Activated CD4-positive, alpha-beta T cell treated with anti-CD3 and anti-CD28 coated beads for 36 hours (primary cell): ENCODE data around the gene CAV1. TPM values are rescaled to one million over a fixed set of nuclear protein-coding genes. Genes with fewer than 3 reads are reported as not detected.

Experiments
- ATAC-seq: fragments of 200-7000 bp; cut with Tn5 transposase; one replicate; pipeline ENCODE4 v1.10.0; 2021; ENCODE audit warnings: mild to moderate bottlenecking, moderate library complexity
- CTCF ChIA-PET: fragments of 350-600 bp; sonication (Branson Sonifier 250); formaldehyde crosslinking; loops from one replicate; lab custom pipeline; 2021; ENCODE audit warnings: antibody characterized with exemption; lab: Charles Lee
- POLR2A ChIA-PET: fragments of 350-600 bp; sonication (Branson Sonifier 250); formaldehyde crosslinking; loops from one replicate; lab custom pipeline; 2021; ENCODE audit warnings: antibody characterized with exemption, inconsistent platforms; lab: Charles Lee
- DNase-seq: peaks from one replicate; pipeline ENCODE4 v3.0.0-alpha.2; 2020
- H3K27ac Mint-ChIP-seq: one replicate; pipeline ENCODE4 v1.8.0; 2021; ENCODE audit warnings: mixed read lengths
- H3K27me3 Mint-ChIP-seq: one replicate; pipeline ENCODE4 v1.8.0; 2021; ENCODE audit warnings: mixed read lengths
- H3K36me3 Mint-ChIP-seq: one replicate; pipeline ENCODE4 v1.8.0; 2021; ENCODE audit warnings: low read depth, mixed read lengths
- H3K4me1 Mint-ChIP-seq: one replicate; pipeline ENCODE4 v1.8.0; 2021; ENCODE audit warnings: mixed read lengths
- H3K4me3 Mint-ChIP-seq: one replicate; pipeline ENCODE4 v1.8.0; 2021; ENCODE audit warnings: mild to moderate bottlenecking, moderate library complexity, mixed read lengths
- H3K9me3 Mint-ChIP-seq: one replicate; pipeline ENCODE4 v1.8.0; 2021; ENCODE audit warnings: low read depth, mixed read lengths
- intact Hi-C, 2 experiments: fragments of 100-400 bp; cut with DNase I in 1 of 2; cut with micrococcal nuclease in 1 of 2; formaldehyde crosslinking; loops; one replicate each; pipeline versions ENCODE4 v1.14.2 to v1.15.1; 2022 to 2024; cut with DNase I, micrococcal nuclease
- total RNA-seq, 2 experiments: library from RNA; stranded (reverse); gene quantifications; one replicate each; pipeline ENCODE4 v1.2.3, GENCODE V29; 2021

Gene CAV1
- total RNA-seq, 2 experiments from 2014 or later, result 0.25 TPM

- CTCF ChIA-PET, result interaction anchor here (0.6 to 2.1 kb wide), 12 partner anchors 9 to 784 kb away, joined by 3 to 12 read pairs (median 3); no protein-coding TSS in a partner anchor
- ATAC-seq, result peak; percentile 27
- peak; percentile 50 for DNase-seq
- intact Hi-C loops, result loop anchor here in 1 of 2 experiments (1.0 to 5.0 kb wide), 2 partner anchors 62 to 352 kb away; no protein-coding TSS in a partner anchor
- no peak overlapping the region for H3K27ac Mint-ChIP-seq
- POLR2A ChIA-PET, result interaction anchor here (0.6 to 0.9 kb wide), 2 partner anchors 48 to 105 kb away, joined by 3 read pairs; no protein-coding TSS in a partner anchor
- H3K9me3 Mint-ChIP-seq, result no peaks in the 10 kb centered on the region
- peaks cover 20% of the 10 kb centered on the region for H3K4me1 Mint-ChIP-seq
- H3K36me3 Mint-ChIP-seq, result no peaks in the 10 kb centered on the region
- H3K27me3 Mint-ChIP-seq, result peaks cover 59% of the 10 kb centered on the region
- H3K4me3 Mint-ChIP-seq, result peak overlapping the region; percentile 71
Measured at GRCh38 chr7:116525298-116525912, 569 bp downstream of the CAV1 start.

DNA sequence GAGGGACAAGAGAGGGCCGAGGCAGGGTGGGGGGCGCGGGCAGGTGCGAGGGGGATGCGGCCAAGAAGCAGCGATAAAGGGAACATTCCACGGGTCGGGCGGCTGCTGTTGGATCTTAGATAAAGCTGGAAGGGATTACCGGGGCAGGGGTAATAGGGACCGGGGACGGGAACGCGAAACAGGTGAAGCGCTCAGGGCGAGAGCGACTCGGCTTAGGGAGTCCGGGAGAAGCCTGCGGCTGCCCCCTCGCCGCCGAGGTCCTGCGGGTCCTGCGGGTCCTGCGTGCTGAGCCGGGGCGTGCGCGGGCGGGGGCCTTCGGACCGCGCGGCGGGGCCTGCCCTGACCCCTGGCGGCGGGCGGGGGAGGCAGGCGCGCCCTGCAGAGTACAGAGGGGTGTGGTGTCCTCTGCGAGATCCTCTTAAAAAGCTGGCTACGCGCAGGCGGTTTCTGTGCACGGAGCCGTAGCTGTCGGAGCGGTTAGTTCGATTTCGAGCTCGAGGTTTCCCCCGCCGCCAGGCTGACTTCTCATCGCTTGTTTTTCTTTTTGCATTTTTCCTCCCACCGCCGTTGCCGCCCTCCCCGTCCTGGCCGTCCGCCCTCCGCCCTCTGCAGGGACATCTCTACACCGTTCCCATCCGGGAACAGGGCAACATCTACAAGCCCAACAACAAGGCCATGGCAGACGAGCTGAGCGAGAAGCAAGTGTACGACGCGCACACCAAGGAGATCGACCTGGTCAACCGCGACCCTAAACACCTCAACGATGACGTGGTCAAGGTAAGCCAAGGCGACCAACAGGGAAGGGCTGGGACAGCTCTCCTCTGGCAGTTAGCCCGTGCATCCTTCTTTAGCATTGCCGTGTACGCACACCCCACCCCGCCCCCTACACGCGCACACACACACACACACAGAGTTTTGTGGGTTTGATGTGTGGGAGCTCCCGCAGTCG, 1.4 kb downstream of the CAV1 start:
- H3K27ac Mint-ChIP-seq, result no peak overlapping the region
- DNase-seq, result peak; percentile 80
- intact Hi-C loops, result loop anchor here (1.0 to 5.0 kb wide), 8 partner anchors 26 to 353 kb away; no protein-coding TSS in a partner anchor
- no peaks in the 10 kb centered on the region for H3K36me3 Mint-ChIP-seq
- ChIA-PET POLR2A (interaction anchor here (0.6 to 0.9 kb wide), 2 partner anchors 47 to 105 kb away, joined by 3 read pairs; no protein-coding TSS in a partner anchor), CTCF (interaction anchor here (0.5 to 2.1 kb wide), 27 partner anchors 9 to 785 kb away, joined by 3 to 12 read pairs (median 3); partner anchors contain the start of gene CAV2)
- peak overlapping the region; percentile 71 for H3K4me3 Mint-ChIP-seq
- peak; percentile 96 for ATAC-seq
- H3K27me3 Mint-ChIP-seq, result peaks cover 59% of the 10 kb centered on the region
- no peaks in the 10 kb centered on the region for H3K9me3 Mint-ChIP-seq
- H3K4me1 Mint-ChIP-seq, result peaks cover 20% of the 10 kb centered on the region

GRCh38 chr7:116526897-116527296, 2.1 kb downstream of the CAV1 start:
- no peaks in the 10 kb centered on the region for H3K36me3 Mint-ChIP-seq
- ChIA-PET POLR2A (no interaction called here), CTCF (interaction anchor here (0.8 to 2.1 kb wide), 15 partner anchors 19 to 346 kb away, joined by 3 to 12 read pairs (median 4); partner anchors contain the start of gene CAV2)
- intact Hi-C loops, result loop anchor here (1.0 to 5.0 kb wide), 7 partner anchors 27 to 354 kb away; no protein-coding TSS in a partner anchor
- H3K4me1 Mint-ChIP-seq, result peaks cover 20% of the 10 kb centered on the region
- peaks cover 57% of the 10 kb centered on the region for H3K27me3 Mint-ChIP-seq
- ATAC-seq (no peak), DNase-seq (no peak)
- peak overlapping the region; percentile 71 for H3K4me3 Mint-ChIP-seq
- H3K9me3 Mint-ChIP-seq, result no peaks in the 10 kb centered on the region
- no peak overlapping the region for H3K27ac Mint-ChIP-seq

DNA sequence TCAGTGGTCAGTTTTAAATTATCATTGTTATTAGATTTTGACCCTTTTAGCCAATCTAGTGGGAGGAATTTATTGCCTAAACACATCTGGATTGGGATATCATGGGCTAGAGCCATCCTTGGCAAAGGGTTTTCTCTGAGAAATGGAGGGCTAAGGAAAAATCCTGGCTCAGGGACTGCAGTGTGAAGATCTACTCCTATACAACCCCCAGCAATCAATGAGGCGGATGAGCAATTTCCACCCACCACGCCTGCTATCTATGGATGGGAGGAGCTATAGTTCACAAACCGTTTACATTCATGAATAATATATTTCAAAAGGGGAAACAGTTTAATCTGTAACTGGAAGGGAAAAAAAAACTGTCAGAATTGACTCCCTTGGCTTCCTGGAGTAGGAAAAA, 2.7 kb downstream of the CAV1 start:
- ChIA-PET POLR2A (no interaction called here), CTCF (interaction anchor here (0.7 to 1.7 kb wide), 4 partner anchors 16 to 291 kb away, joined by 3 to 4 read pairs (median 3); no protein-coding TSS in a partner anchor)
- no peak for ATAC-seq
- Mint-ChIP-seq H3K27ac (no peak overlapping the region), H3K27me3 (peaks cover 55% of the 10 kb centered on the region), H3K4me1 (peaks cover 20% of the 10 kb centered on the region), H3K9me3 (no peaks in the 10 kb centered on the region), H3K4me3 (no peak overlapping the region), H3K36me3 (no peaks in the 10 kb centered on the region)
- intact Hi-C loops, result loop anchor here (2.0 to 5.0 kb wide), 3 partner anchors 60 to 355 kb away; no protein-coding TSS in a partner anchor
- DNase-seq, result no peak

DNA sequence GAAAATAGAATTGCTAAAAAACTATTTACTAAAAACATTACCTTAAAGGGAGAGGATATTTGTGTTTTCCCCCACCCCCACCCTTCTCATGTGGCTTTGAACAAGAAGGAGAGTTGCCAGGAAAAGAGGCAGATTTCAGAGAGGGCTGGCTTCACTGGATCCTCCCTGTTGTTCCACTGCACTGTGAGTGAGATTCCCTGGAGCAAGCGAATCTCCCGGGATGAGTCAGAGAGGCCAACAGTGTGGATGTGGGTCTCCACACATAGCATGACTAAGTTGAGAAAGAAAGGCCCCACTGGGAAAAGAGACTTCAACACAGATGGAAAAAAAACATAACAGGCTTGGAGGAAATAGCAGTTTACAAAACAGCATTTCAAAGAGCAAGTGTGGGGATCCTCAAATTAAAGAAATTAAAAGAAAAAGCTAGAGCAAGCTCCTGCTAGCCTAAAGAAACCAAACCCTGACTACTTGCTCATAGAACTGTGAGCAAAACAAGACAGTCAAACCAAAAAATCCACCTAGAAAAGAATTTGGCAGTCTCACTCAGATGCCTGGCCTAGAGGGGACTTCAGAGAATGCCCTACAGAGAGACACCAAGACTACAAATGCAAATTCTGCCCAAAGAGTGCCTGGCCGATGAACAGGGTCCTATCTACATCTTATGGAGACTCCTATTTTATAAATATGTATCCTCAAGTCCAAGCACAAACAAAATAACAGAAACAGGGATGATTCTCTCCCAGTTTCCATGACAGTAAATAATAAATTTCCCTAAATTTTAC, 3.4 kb downstream of the CAV1 start:
- POLR2A ChIA-PET, result no interaction called here
- no peak for DNase-seq
- Mint-ChIP-seq H3K36me3 (no peaks in the 10 kb centered on the region), H3K9me3 (no peaks in the 10 kb centered on the region), H3K27ac (no peak overlapping the region), H3K4me3 (no peak overlapping the region), H3K4me1 (peaks cover 20% of the 10 kb centered on the region), H3K27me3 (peaks cover 50% of the 10 kb centered on the region)
- CTCF ChIA-PET, result interaction anchor here (0.5 to 1.7 kb wide), 4 partner anchors 13 to 165 kb away, joined by 3 read pairs; no protein-coding TSS in a partner anchor
- intact Hi-C loops, result loop anchor here in 1 of 2 experiments (5.0 kb wide), 1 partner anchor 59 kb away; no protein-coding TSS in a partner anchor
- no peak for ATAC-seq

- peaks cover 42% of the 10 kb centered on the region for H3K27me3 Mint-ChIP-seq
- H3K4me3 Mint-ChIP-seq, result no peak overlapping the region
- H3K4me1 Mint-ChIP-seq, result peaks cover 20% of the 10 kb centered on the region
- H3K9me3 Mint-ChIP-seq, result no peaks in the 10 kb centered on the region
- ChIA-PET CTCF (interaction anchor here (0.5 to 1.7 kb wide), 3 partner anchors 12 to 722 kb away, joined by 3 read pairs; no protein-coding TSS in a partner anchor), POLR2A (no interaction called here)
- DNase-seq (no peak), ATAC-seq (no peak)
- intact Hi-C loops, result loop anchor here in 1 of 2 experiments (5.0 kb wide), 1 partner anchor 58 kb away; no protein-coding TSS in a partner anchor
- no peaks in the 10 kb centered on the region for H3K36me3 Mint-ChIP-seq
- H3K27ac Mint-ChIP-seq, result no peak overlapping the region
Measured at GRCh38 chr7:116529250-116529649, 4.4 kb downstream of the CAV1 start.

GRCh38 chr7:116530107-116530820, 5.4 kb downstream of the CAV1 start:
- ChIA-PET POLR2A (no interaction called here), CTCF (interaction anchor here (0.7 kb wide), 1 partner anchor 721 kb away, joined by 3 read pairs; no protein-coding TSS in a partner anchor)

GRCh38 chr7:116532102-116532688, 7.4 kb downstream of the CAV1 start:
- CTCF ChIA-PET, result interaction anchor here (0.7 to 1.0 kb wide), 3 partner anchors 9 to 64 kb away, joined by 3 to 5 read pairs (median 3); no protein-coding TSS in a partner anchor

More at GRCh38 chr7:116530107-116530820, 5.4 kb downstream of the CAV1 start:
- H3K4me1 Mint-ChIP-seq, result peaks cover 12% of the 10 kb centered on the region
- intact Hi-C loops, result no loop called here
- H3K9me3 Mint-ChIP-seq, result no peaks in the 10 kb centered on the region
- DNase-seq (no peak), ATAC-seq (no peak)
- no peak overlapping the region for H3K4me3 Mint-ChIP-seq
- no peak overlapping the region for H3K27ac Mint-ChIP-seq
- H3K27me3 Mint-ChIP-seq, result peaks cover 34% of the 10 kb centered on the region
- H3K36me3 Mint-ChIP-seq, result no peaks in the 10 kb centered on the region

DNA sequence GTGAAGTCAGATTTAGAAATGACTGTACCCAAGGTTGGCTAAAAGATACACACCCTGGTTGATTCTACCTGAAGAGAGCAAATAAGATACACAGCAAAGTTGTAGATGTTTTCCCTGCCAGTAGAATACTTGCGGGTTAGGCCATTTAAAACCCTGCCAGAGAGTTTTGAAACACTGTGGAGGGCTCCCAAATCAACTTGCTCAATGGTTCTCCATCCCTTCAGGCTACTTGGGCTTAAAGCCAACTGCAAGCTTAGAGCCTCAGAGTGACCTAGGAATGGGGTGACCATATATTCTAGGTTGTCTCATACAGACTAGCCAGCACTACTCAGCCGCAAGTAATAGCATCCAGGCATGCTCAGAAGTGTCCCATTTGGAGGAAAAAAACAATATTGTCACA, 10.0 kb downstream of the CAV1 start:
- no peak overlapping the region for H3K4me3 Mint-ChIP-seq
- intact Hi-C loops, result no loop called here
- H3K4me1 Mint-ChIP-seq, result no peaks in the 10 kb centered on the region
- peaks cover 19% of the 10 kb centered on the region for H3K27me3 Mint-ChIP-seq
- H3K27ac Mint-ChIP-seq, result no peak overlapping the region
- ChIA-PET POLR2A (no interaction called here), CTCF (no interaction called here)
- H3K9me3 Mint-ChIP-seq, result peaks cover 2% of the 10 kb centered on the region
- no peaks in the 10 kb centered on the region for H3K36me3 Mint-ChIP-seq
- no peak for ATAC-seq
- no peak for DNase-seq

More at GRCh38 chr7:116532102-116532688, 7.4 kb downstream of the CAV1 start:
- no peak for DNase-seq
- H3K27ac Mint-ChIP-seq, result no peak overlapping the region
- no peak overlapping the region for H3K4me3 Mint-ChIP-seq
- ATAC-seq, result no peak
- H3K4me1 Mint-ChIP-seq, result no peaks in the 10 kb centered on the region
- H3K27me3 Mint-ChIP-seq, result peaks cover 18% of the 10 kb centered on the region
- intact Hi-C loops, result no loop called here
- POLR2A ChIA-PET, result no interaction called here
- no peaks in the 10 kb centered on the region for H3K9me3 Mint-ChIP-seq
- no peaks in the 10 kb centered on the region for H3K36me3 Mint-ChIP-seq
